Mesothelial cell of epicardium (in vitro differentiated cells): Measurements from ENCODE around the gene LRRC49. TPM values are rescaled to one million over a fixed set of nuclear protein-coding genes. Genes with fewer than 3 reads are reported as not detected.
"Not testable (repeated sequence)": the region's sequence is repeated elsewhere in the genome, so short reads cannot be mapped to it uniquely, and the experiment has no call there.

Experiments used
- DNase-seq, 2 experiments: peaks; one replicate each; pipeline ENCODE4 v3.0.0; 2021; ENCODE audit warnings: low spot score in 2 of 2; ENCODE audit not compliant: unreplicated experiment in 2 of 2
- H3K27ac Mint-ChIP-seq: 2 replicates; pipeline ENCODE4 v1.8.0; 2021; ENCODE audit warnings: mixed read lengths
- H3K27me3 Mint-ChIP-seq: 2 replicates; pipeline ENCODE4 v1.8.0; 2021; ENCODE audit warnings: low read depth, mixed read lengths
- H3K36me3 Mint-ChIP-seq: 2 replicates; pipeline ENCODE4 v1.8.0; 2021; ENCODE audit warnings: mixed read lengths
- H3K4me1 Mint-ChIP-seq: 2 replicates; pipeline ENCODE4 v1.8.0; 2021; ENCODE audit warnings: mixed read lengths
- H3K4me3 Mint-ChIP-seq: 2 replicates; pipeline ENCODE4 v1.8.0; 2021; ENCODE audit warnings: mild to moderate bottlenecking, moderate library complexity, mixed read lengths
- H3K9me3 Mint-ChIP-seq: 2 replicates; pipeline ENCODE4 v1.8.0; 2021; ENCODE audit warnings: mixed read lengths
- total RNA-seq: library from RNA; stranded (reverse); gene quantifications from 3 replicates; pipeline ENCODE4 v1.2.1, GENCODE V29; 2021
- TF ChIP-seq, protein P1 (sequence below): fragments of 200-600 bp; sonication (generic); IDR thresholded peaks from one replicate; pipeline ENCODE4 v1.5.0; 2021; ENCODE audit warnings: antibody characterized with exemption; ENCODE audit not compliant: unreplicated experiment

LRRC49 gene
- total RNA-seq, 1 donor from 2014 or later = 25.5 TPM

DNA sequence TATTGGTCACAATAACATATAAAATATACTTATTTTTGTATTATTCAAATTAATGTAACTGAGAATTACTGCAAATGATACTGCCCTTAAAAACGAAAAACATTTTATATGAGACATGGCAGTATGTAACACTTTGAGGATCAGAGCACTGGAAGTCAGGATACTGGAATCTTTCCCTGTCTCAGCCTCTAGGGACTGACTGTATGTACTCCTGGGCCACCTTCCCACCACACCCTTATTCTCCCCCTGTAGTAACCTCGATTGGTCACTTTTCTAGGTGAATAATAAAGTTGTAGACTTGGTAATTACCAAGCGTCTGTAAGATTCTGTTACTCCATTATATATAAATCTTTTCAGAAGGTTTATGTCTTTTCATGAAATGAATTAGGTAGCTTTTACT lies 43.0 kb downstream of the LRRC49 start:
- peaks cover 18% of the 10 kb centered on the region for H3K4me1 Mint-ChIP-seq
- no peak overlapping the region for H3K4me3 Mint-ChIP-seq

DNA sequence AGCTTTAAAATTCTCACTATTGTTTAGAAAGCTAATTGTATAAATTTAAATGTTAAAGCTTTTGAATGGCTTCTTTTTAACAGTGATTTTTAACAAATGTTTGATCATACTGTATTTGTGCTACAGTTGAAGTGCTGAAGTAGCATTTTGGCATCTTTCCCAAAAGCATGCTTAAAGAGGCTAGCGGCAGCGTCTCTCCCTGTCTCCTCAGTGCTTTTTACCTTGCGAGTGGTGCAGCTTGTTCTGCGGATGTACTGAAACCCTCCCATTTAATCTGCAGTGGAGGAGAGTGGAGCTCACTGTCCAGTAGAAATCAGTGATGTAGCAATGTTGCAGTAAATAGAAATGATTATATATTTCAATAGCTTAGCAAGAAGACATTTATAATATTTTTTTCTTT lies 43.7 kb downstream of the LRRC49 start:
- H3K4me1 Mint-ChIP-seq = peaks cover 18% of the 10 kb centered on the region
- peak overlapping the region; percentile 45 for H3K4me3 Mint-ChIP-seq
- no peaks in the 10 kb centered on the region for H3K9me3 Mint-ChIP-seq
- H3K27ac Mint-ChIP-seq = peak overlapping the region; percentile 5
- no peaks in the 10 kb centered on the region for H3K27me3 Mint-ChIP-seq
- TF ChIP-seq, protein P1, sequence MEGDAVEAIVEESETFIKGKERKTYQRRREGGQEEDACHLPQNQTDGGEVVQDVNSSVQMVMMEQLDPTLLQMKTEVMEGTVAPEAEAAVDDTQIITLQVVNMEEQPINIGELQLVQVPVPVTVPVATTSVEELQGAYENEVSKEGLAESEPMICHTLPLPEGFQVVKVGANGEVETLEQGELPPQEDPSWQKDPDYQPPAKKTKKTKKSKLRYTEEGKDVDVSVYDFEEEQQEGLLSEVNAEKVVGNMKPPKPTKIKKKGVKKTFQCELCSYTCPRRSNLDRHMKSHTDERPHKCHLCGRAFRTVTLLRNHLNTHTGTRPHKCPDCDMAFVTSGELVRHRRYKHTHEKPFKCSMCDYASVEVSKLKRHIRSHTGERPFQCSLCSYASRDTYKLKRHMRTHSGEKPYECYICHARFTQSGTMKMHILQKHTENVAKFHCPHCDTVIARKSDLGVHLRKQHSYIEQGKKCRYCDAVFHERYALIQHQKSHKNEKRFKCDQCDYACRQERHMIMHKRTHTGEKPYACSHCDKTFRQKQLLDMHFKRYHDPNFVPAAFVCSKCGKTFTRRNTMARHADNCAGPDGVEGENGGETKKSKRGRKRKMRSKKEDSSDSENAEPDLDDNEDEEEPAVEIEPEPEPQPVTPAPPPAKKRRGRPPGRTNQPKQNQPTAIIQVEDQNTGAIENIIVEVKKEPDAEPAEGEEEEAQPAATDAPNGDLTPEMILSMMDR = no peak
- DNase-seq = no peak
- H3K36me3 Mint-ChIP-seq = no peaks in the 10 kb centered on the region

More for the DNA sequence above, 43.0 kb downstream of the LRRC49 start:
- TF ChIP-seq, protein P1 = no peak
- Mint-ChIP-seq H3K27me3 (no peaks in the 10 kb centered on the region), H3K9me3 (no peaks in the 10 kb centered on the region), H3K27ac (no peak overlapping the region), H3K36me3 (no peaks in the 10 kb centered on the region)
- DNase-seq = no peak

DNA sequence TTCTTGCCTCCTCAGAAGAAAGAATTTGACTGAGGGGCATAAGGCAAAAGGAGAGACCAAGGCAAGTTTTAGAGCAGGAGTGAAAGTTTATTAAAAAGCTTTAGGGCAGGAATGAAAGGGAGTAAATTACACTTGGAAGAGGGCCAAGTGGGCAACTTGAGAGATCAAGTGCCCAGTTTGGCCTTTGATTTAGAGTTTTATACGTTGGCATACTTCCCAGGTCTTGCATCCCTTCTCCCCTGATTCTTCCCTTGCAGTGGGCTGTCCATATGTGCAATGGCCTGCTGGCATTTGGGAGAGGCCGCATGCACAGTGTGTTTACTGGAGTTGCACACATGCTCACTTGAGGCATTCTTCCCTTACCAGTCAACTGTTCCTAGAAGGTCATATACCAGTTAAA lies 50.7 kb downstream of the LRRC49 start:
- H3K4me3 Mint-ChIP-seq, H3K36me3 Mint-ChIP-seq, DNase-seq, H3K27me3 Mint-ChIP-seq, H3K9me3 Mint-ChIP-seq: not testable (repeated sequence)
- Mint-ChIP-seq H3K4me1 (peaks cover 18% of the 10 kb centered on the region), H3K27ac (peak overlapping the region; percentile 51)

DNA sequence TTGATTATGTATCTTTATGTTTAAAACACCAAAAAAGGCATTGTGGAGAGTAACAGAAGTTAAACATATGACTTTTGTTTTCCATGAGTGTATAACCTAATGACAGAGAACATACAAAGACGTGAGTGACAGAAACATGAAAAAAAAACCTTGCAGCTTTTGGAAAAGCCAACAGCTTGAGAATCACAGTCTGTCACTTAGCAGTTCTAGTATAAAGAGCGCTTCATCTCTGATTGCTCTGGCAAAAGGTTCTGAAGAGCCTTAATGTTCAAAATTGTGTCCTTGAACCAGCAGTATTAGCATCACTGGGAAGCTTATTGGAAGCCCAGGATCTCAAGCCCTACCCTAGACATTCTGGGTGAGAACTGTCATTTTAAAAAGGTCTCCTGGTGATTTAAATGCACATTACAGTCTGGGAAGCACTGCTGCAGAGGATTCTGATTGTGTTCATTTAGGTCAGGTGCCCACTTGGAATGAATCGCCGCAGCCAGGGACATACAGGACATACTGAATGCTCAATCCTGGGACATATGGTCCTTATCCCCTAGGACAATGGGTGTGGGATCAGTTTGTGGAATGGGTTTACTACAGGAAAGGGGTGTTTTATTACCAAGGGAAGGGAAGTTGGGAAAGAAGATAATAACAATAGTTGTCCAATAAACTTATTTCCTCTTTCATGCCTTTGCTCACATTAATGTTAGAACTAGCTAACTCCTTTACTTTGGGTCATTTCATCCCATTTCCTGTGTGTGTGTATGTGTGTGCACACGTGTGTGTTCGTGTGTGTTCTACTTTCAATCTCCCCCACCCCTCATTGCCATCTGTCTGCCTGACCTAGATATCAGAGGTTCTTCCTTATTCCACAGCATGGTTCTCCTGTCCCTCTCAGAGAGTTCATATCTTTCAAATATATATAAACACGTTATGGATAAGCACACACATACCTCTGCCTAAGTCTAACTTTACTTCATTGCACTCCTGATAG lies 55.0 kb downstream of the LRRC49 start:
- no peak overlapping the region for H3K27ac Mint-ChIP-seq
- H3K4me1 Mint-ChIP-seq = peaks cover 12% of the 10 kb centered on the region
- H3K27me3 Mint-ChIP-seq = no peaks in the 10 kb centered on the region
- DNase-seq = no peak
- peaks cover 16% of the 10 kb centered on the region for H3K36me3 Mint-ChIP-seq
- H3K9me3 Mint-ChIP-seq = peaks cover 4% of the 10 kb centered on the region
- H3K4me3 Mint-ChIP-seq = no peak overlapping the region
- TF ChIP-seq, protein P1 = no peak

DNA sequence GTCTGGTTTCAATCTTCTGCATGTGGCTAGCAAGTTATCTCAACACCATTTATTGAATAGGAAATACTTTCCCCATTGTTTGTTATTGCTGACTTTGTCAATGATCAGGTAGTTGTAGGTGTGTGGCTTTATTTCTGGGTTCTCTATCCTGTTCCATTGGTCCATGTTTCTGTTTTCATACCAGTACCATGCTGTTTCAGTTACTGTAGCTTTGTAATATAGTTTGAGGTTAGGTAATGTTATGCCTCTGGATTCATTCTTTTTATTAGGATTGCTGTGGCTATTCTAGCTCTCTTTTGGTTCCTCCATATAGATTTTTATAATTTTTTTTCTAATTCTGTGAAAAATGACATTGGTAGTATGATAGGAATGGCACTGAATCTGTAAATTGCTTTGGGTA lies 58.3 kb downstream of the LRRC49 start:
- DNase-seq = no peak
- peaks cover 4% of the 10 kb centered on the region for H3K9me3 Mint-ChIP-seq
- no peaks in the 10 kb centered on the region for H3K4me1 Mint-ChIP-seq
- H3K4me3 Mint-ChIP-seq = no peak overlapping the region
- peaks cover 16% of the 10 kb centered on the region for H3K36me3 Mint-ChIP-seq
- H3K27me3 Mint-ChIP-seq = no peaks in the 10 kb centered on the region
- no peak overlapping the region for H3K27ac Mint-ChIP-seq
- TF ChIP-seq, protein P1 = no peak

DNA sequence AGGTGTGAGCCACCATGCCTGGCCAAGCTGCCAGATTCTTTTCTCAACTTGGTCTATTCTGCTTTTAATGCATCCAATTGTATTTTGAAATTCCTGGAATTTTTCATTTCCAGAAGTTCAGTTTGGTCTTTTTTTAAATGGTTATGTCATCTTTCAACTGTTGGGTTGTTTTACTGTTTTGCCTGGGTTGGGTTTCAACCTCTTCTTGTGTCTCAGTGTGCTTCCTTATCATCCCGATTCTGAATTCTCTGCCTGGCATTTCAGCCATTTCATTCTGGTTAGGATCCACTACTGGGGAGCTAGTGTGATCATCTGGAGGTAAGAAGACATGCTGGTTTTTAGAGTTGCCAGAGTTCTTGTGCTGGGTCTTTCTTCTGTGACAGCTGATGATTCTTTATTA lies 61.5 kb downstream of the LRRC49 start:
- Mint-ChIP-seq H3K4me1 (peaks cover 7% of the 10 kb centered on the region), H3K36me3 (peaks cover 16% of the 10 kb centered on the region), H3K9me3 (no peaks in the 10 kb centered on the region), H3K27ac (no peak overlapping the region), H3K4me3 (no peak overlapping the region), H3K27me3 (no peaks in the 10 kb centered on the region)
- TF ChIP-seq, protein P1 = no peak
- DNase-seq = no peak
